T47D (cell line): ENCODE measurements around the gene FRY.
A peak's percentile ranks its signal among the peaks of the same experiment; 100 is the strongest.

Experiments used
- DNase-seq, 2 experiments: peaks; one replicate each; pipeline versions ENCODE4 v3.0.0 to v3.0.0-alpha.2; 2011 to 2012; ENCODE audit warnings: low read depth in 1 of 2, low spot score in 1 of 2
- JUND ChIP-seq: IDR thresholded peaks from 2 replicates; pipeline ENCODE4 v1.6.1; 2012; ENCODE audit warnings: low read depth
- in situ Hi-C: cut with HindIII; loops from 2 replicates; pipeline ENCODE4 v1.10.0; 2016; ENCODE audit warnings: low sequenced_read_pairs, low pct_unique_long_range_greater_than_20kb

The FRY gene

DNA sequence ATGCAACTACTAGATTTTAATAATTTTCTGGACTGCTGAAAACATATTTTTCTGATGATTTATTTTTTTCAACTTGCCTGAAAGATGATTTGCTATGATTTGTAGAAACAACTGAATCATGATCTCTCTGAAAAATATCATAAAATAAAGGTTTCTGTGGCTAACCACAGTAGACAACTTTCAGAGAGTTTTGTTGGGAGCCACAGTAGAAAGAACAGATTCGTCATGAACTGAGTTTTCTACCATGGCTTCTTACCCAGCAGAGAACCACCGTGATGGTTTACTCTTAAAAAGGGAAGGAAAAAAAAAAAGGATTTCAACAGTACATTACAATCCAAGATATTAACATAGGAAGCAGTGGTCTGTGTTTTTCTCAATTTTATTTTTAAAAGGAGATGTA is 265.6 kb downstream of the FRY start:
- in situ Hi-C loops, result no loop called here
- DNase-seq, result no peak
- TF ChIP-seq JUND, result no peak

DNA sequence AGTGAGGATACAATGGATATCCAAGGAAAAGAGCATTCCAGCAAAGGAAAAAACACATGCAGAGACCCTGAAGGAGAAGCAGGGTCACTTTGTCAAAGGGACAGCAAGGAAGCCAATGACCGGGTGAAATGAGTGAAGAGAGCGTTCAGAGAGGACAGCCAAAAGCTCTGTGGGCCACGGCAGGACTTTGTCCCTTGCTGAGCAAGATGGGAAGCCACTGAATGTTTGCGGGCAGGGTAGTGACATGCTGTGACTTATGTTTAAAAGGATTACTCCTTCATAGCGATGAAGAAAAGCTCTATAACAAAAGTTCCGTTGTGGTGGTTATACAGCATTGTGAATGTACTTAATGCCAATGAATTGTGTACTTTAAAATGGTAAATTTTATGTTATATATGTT is 267.1 kb downstream of the FRY start:
- DNase-seq, result no peak
- in situ Hi-C loops, result no loop called here
- TF ChIP-seq JUND, result no peak

DNA sequence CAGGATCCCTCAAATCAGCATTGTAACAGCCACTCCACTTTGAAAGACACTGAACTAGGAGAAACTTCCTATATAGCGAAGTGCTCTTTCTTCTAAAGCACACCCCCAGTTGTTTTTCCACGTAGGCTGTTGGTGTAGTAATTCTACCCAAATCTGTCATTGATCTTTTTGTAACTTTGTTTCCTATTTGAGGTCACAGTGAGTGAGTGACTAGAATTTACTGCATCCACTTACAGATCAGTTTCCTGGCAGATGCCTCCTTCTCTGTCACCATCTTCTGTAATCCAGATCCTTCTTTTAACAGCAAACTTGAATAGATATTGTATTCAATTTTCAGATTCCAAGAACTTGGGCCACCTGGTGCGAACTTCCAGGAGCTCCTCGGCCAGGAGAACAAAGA is 268.3 kb downstream of the FRY start:
- no peak for TF ChIP-seq JUND
- DNase-seq, result no peak
- in situ Hi-C loops, result no loop called here

DNA sequence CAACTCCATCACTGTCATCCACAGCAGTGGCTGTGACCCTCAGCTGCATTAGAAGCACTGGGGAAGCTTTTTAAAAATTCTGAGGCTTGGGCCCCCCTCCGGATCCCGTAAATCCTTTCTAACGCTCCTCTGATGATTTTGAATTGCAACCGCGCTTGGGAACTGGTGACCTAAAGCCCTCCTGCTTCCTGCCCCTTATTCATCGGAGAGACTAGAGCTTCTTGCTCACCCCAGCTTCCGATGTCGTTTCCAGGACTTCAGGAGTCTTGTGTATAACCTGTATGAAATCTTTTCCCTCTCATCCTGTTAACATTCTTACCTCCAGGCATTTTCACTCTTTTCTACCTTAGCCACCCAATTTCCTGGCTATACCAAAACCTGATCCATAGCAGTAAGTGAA is 268.8 kb downstream of the FRY start:
- TF ChIP-seq JUND, result no peak
- in situ Hi-C loops, result no loop called here
- DNase-seq, result no peak

DNA sequence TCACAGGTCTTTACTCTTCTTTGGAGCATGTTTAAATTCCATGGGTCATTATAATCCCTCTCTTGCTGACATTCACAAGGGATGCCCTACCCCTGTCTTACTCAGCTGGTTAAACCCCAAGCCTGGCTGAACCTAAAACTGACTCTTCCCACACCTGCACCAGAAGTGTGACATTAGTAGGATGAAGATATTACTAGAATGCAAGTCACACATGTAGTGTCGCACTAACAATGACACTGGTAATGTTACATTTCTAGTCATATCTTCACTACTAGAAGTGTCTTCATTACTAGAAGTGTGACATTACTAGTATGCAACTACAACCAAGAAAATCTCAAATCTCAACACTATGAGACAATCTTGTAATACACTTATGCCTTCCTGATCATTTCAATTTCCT is 269.3 kb downstream of the FRY start:
- in situ Hi-C loops, result no loop called here
- no peak for DNase-seq
- no peak for TF ChIP-seq JUND

DNA sequence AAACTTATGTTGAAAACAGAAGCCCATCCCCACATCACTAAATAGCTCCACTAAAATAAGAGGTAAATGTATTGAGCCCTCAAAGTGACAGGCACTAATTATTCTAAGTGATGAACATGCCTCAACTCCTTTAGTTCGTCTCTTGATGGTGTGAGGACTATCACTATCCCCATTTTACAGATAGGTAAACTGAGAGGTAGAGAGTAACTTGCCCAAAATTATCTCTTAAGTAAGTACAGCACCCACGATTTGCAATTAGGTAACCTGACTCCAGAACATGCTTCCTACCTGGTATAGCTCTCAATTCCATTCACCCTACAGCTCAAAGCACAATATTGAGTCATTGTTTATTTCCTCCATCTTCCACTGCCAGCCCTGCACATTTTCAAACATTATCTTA is 270.9 kb downstream of the FRY start:
- DNase-seq, result no peak
- TF ChIP-seq JUND, result no peak
- in situ Hi-C loops, result no loop called here

DNA sequence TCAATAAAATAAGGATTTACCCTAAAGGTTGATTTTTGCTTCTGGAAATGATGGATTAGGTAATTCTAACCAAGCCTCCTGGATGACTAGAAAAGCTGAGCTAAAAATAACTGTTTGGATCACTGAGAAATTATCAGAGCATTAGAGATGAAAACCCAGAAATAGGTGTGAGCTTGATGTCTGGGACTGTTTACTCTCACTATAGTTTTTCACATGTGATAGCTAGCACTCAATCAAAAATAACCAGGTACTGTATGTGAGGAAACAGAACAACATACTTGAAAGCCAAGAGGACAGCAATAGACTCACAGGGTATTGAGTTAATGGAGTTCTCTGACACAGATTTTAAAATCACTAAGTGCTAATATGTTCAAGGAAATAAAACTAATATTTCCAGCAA is 274.1 kb downstream of the FRY start:
- TF ChIP-seq JUND, result no peak
- DNase-seq, result no peak
- in situ Hi-C loops, result no loop called here

DNA sequence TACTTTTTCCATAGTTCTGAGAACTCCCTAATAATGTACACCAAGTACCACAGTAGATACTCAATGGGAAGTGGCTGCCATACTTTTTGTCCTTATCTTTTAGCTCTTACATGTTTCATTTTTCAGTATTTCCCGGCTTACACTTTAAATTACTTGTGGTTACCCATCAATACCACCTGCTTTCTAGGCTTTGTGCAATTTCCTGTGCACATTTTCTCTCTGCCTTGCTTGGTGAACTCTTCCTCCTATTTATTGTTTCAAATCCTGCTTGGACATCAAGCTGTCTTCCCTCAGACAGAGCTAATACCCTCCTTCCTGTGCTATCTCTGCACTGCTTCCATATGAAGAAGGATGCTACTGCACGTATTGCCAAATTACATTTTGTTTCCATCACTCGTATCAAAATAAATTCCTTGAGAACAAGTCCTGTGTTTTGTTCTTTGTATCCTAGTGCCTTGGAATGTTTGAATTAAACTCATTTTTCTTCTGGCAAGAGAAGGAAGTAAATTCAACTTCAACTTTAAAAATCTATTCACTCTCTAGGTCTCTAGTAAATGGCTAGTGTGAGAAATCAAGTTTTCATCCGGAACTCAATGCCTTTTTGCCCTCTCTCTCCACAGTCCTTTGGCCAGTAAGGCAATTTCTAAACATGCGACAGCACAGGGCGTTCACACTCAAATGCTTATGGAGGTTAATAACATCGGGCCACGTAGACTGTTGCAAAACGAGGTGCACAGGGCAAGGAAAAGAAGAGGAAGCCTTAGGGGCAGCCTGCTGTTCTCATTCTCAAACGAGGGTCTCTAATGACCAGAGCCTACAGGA is 277.9 kb downstream of the FRY start:
- no peak for DNase-seq
- in situ Hi-C loops, result no loop called here
- TF ChIP-seq JUND, result no peak

DNA sequence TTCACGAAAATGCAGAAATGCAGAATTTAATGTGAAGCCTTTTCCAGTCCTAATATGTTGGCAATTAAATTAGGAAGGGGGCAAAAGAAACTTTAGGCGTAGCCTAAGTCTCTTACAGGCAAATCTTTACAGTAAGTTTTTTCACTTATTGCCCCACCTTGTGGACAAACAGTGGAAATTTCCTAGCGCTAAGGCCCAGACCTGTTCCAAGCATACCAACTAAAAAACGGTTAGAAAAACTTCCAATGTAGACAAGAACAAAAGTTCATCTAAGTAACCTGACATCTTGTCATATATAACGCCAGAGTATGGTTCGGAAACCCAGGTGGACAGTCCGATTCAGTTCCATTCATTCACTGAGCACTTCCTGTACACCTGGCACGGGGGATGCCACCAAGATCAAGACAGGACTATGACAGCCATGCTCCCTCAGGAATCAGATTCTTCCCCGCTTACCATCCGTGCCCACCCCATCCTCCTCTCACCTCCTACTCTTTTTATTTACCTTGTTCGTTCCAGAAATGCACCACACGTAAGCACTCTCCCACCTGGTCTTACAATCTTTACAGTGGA is 278.6 kb downstream of the FRY start:
- TF ChIP-seq JUND, result no peak
- DNase-seq, result peak in 1 of 2 experiments; percentile 67
- in situ Hi-C loops, result no loop called here

DNA sequence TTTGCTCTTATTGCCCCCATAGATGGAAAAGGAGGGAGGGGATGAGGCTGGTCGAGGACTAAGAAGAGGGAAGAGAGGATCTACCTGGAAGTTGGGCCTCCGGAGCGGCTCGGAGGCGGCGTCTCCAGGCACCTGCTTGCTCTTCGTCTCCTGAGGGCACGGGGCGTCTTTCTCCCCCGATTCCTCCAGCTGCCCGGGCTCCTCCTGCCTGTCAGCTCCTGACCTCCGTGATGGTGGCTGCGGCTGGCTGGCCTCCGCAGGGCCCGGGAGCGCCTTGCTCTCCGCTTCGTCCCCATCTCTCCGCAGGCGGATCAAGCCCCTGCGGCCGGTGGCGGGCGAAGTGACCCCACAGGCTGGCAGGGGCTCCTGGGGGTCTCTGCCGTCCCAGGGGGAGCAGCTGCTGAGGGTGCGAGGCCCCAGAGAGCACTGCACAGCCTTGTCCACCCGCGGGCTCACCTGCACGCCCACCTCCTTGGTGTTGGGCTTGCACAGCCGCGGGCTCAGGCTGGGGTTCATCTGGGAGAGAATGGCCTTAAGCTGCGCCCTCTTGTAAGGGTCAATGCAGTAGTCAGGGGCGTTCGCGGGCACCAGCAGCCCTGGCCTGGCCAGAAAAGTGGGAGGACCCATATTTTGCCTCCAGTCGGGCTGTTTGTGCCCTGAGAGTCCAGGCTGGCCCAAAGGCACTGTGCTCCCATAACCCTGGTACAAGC is 279.8 kb downstream of the FRY start:
- TF ChIP-seq JUND, result no peak
- no peak for DNase-seq
- in situ Hi-C loops, result no loop called here

DNA sequence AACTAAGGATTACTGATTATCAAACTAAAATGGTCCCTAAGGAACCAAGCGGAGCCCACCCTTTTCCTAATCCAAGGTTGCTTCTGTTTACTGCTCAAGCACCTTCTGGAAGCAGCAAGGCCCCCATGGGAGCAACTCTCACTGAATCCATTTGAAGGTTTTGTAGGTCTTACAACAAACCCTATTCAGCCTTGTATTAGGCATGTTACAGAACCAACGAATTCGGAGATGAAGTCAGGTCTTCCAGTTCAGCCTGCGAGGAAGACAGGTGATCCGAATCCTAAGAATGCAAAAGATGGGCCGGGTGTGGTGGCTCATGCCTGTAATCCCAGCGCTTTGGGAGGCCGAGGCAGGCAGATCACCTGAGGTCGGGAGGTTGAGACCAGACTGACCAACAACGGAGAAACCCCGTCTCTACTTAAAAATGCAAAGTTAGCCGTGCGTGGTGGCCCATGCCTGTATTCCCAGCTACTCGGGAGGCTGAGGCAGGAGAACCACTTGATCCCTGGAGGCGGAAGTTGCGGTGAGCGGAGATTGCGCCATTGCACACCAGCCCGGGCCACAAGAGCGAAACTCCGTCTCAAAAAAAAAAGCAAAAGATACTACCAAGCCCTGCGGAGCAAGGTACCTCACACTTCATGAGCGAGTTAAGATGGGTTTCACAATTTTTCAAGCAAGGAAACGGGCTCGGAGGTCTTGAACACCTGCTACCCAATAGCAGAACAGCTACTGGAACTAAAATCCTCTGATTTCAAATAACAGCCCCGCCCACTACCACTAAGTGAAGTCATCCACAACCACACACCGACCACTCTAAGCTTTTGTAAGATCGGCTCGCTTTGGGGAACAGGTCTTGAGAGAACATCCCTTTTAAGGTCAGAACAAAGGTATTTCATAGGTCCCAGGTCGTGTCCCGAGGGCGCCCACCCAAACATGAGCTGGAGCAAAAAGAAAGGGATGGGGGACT is 283.0 kb downstream of the FRY start:
- in situ Hi-C loops, result no loop called here
- peak in 1 of 2 experiments; percentile 16 for DNase-seq
- no peak for TF ChIP-seq JUND

DNA sequence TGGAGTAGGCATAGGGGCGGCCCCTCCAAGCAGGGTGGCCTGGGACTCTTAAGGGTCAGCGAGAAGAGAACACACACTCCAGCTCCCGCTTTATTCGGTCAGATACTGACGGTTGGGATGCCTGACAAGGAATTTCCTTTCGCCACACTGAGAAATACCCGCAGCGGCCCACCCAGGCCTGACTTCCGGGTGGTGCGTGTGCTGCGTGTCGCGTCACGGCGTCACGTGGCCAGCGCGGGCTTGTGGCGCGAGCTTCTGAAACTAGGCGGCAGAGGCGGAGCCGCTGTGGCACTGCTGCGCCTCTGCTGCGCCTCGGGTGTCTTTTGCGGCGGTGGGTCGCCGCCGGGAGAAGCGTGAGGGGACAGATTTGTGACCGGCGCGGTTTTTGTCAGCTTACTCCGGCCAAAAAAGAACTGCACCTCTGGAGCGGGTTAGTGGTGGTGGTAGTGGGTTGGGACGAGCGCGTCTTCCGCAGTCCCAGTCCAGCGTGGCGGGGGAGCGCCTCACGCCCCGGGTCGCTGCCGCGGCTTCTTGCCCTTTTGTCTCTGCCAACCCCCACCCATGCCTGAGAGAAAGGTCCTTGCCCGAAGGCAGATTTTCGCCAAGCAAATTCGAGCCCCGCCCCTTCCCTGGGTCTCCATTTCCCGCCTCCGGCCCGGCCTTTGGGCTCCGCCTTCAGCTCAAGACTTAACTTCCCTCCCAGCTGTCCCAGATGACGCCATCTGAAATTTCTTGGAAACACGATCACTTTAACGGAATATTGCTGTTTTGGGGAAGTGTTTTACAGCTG is 283.9 kb downstream of the FRY start, which contains the start of the genes BRCA2 and ZAR1L:
BRCA2 (plus strand) TSS at position 271 of the 790 bp plus-strand sequence. CDS start 953 bp downstream, outside the sequence.
ZAR1L (minus strand) TSS at position 126 of the 790 bp plus-strand sequence. CDS start 3,438 bp downstream, outside the sequence.
- TF ChIP-seq JUND, result no peak
- DNase-seq, result peak; percentile 29 to 87
- in situ Hi-C loops, result no loop called here
